SHP77 treated with DMSO at 0.1 percent for 48 hours (cell line): ENCODE measurements around the gene NISCH.

Source experiments
- DNase-seq: peaks from one replicate; lab custom pipeline; 2025; lab: John Stamatoyannopoulos, UW

NISCH gene

GRCh38 chr3:52447512-52448355 is 7.7 kb upstream of the NISCH start:
- no peak for DNase-seq

- DNase-seq: no peak
Observed at GRCh38 chr3:52450489-52451236, 4.7 kb upstream of the NISCH start.

- no peak for DNase-seq
Observed at GRCh38 chr3:52451237-52452083, 3.9 kb upstream of the NISCH start.

GRCh38 chr3:52452126-52452525 is 3.3 kb upstream of the NISCH start:
- no peak for DNase-seq

- no peak for DNase-seq
Observed at GRCh38 chr3:52452570-52453221, 2.7 kb upstream of the NISCH start.

- DNase-seq: no peak
Observed at GRCh38 chr3:52453496-52454249, 1.7 kb upstream of the NISCH start, which contains the start of gene TNNC1. Gene TNNC1 (minus strand): TSS chr3:52454041. CDS start chr3:52454015, 26 bp downstream.

- no peak for DNase-seq
Observed at GRCh38 chr3:52454250-52454937, 1.0 kb upstream of the NISCH start.

GRCh38 chr3:52454938-52455282 is 494 bp upstream of the NISCH start:
- no peak for DNase-seq

GRCh38 chr3:52456169-52456799 is 880 bp downstream of the NISCH start:
- no peak for DNase-seq

- DNase-seq: no peak
Observed at GRCh38 chr3:52456800-52457183, 1.4 kb downstream of the NISCH start.

GRCh38 chr3:52458031-52458760 is 2.8 kb downstream of the NISCH start:
- no peak for DNase-seq

GRCh38 chr3:52458770-52459545 is 3.6 kb downstream of the NISCH start:
- no peak for DNase-seq

- DNase-seq: no peak
Observed at GRCh38 chr3:52461874-52462273, 6.5 kb downstream of the NISCH start.

GRCh38 chr3:52463416-52463815 is 8.0 kb downstream of the NISCH start:
- DNase-seq: no peak

- no peak for DNase-seq
Observed at GRCh38 chr3:52468336-52468735, 12.9 kb downstream of the NISCH start.

GRCh38 chr3:52469001-52469400 is 13.6 kb downstream of the NISCH start:
- DNase-seq: no peak

- no peak for DNase-seq
Observed at GRCh38 chr3:52470920-52471319, 15.5 kb downstream of the NISCH start.

- DNase-seq: no peak
Observed at GRCh38 chr3:52471371-52472238, 16.2 kb downstream of the NISCH start.
